MCF 10A (cell line): ENCODE data around the gene CACNA1S. TPM values are rescaled to one million over a fixed set of nuclear protein-coding genes. Genes with fewer than 3 reads are reported as not detected.

Source experiments
- BruUV-seq: library from RNA; stranded (reverse); fragments of 400-500 nt; replicated peaks from 2 replicates; lab custom pipeline; 2021; lab: Mats Ljungman, UMichigan
- CTCF ChIA-PET: fragments of 300-600 bp; sonication (Branson Sonifier 250); formaldehyde crosslinking; extraction: SDS; loops from one replicate; lab custom pipeline; 2021; ENCODE audit warnings: antibody characterized with exemption, inconsistent platforms; lab: Yijun Ruan, JAX
- POLR2A ChIA-PET: fragments of 300-600, 350-650 bp; sonication (Branson Sonifier 250); formaldehyde crosslinking; extraction: SDS; loops from one replicate; lab custom pipeline; 2020; ENCODE audit warnings: antibody characterized with exemption, inconsistent platforms; lab: Yijun Ruan, JAX
- DNase-seq: peaks from one replicate; pipeline ENCODE4 v3.0.0-alpha.2; 2018; ENCODE audit not compliant: unreplicated experiment
- H3K27ac Mint-ChIP-seq: one replicate; pipeline ENCODE4 v1.8.0; 2022; ENCODE audit warnings: mild to moderate bottlenecking, low read depth, mixed read lengths; ENCODE audit not compliant: unreplicated experiment
- H3K27me3 Mint-ChIP-seq: one replicate; pipeline ENCODE4 v1.8.0; 2022; ENCODE audit warnings: mixed read lengths; ENCODE audit not compliant: insufficient read depth, unreplicated experiment
- H3K36me3 Mint-ChIP-seq: one replicate; pipeline ENCODE4 v1.8.0; 2022; ENCODE audit warnings: mild to moderate bottlenecking, moderate library complexity, mixed read lengths; ENCODE audit not compliant: insufficient read depth, unreplicated experiment
- H3K4me1 Mint-ChIP-seq: one replicate; pipeline ENCODE4 v1.8.0; 2022; ENCODE audit warnings: mixed read lengths; ENCODE audit not compliant: insufficient read depth, unreplicated experiment
- H3K4me3 Mint-ChIP-seq: one replicate; pipeline ENCODE4 v1.8.0; 2022; ENCODE audit warnings: mild to moderate bottlenecking, moderate library complexity, mixed read lengths; ENCODE audit not compliant: unreplicated experiment
- H3K9me3 Mint-ChIP-seq: one replicate; pipeline ENCODE4 v1.8.0; 2022; ENCODE audit warnings: mixed read lengths; ENCODE audit not compliant: unreplicated experiment
- CTCF ChIP-seq: fragments of 200-600 bp; IDR thresholded peaks from one replicate; pipeline ENCODE4 v1.8.0; 2022; ENCODE audit warnings: antibody characterized with exemption, mild to moderate bottlenecking; ENCODE audit not compliant: unreplicated experiment
- intact Hi-C: fragments of 100-400 bp; cut with micrococcal nuclease; formaldehyde crosslinking; loops from 2 replicates; pipeline ENCODE4 v1.14.1; 2022
- total RNA-seq: library from RNA; stranded (reverse); gene quantifications from 2 replicates; pipeline ENCODE4 v1.2.3, GENCODE V29; 2022

Gene CACNA1S
- total RNA-seq, 1 experiment from 2014 or later = not detected

- intact Hi-C loops = loop anchor here (10.0 kb wide), 1 partner anchor 221 kb away; the partner anchor contains the start of gene INAVA
- TF ChIP-seq CTCF = no peak
- no TSS peak for BruUV-seq
- DNase-seq = no peak
- ChIA-PET CTCF (interaction anchor here (0.5 to 5.3 kb wide), 17 partner anchors 13 to 638 kb away, joined by 3 to 92 read pairs (median 4); no protein-coding TSS in a partner anchor), POLR2A (no interaction called here)
- Mint-ChIP-seq H3K4me3 (no peak overlapping the region), H3K9me3 (no peaks in the 10 kb centered on the region), H3K27me3 (no peaks in the 10 kb centered on the region), H3K36me3 (no peaks in the 10 kb centered on the region), H3K27ac (no peak overlapping the region), H3K4me1 (no peaks in the 10 kb centered on the region)
These were observed 3.2 kb upstream of the CACNA1S start for GRCh38 chr1:201115390-201115937.

GRCh38 chr1:201114245-201115131 is 2.3 kb upstream of the CACNA1S start:
- intact Hi-C loops = loop anchor here (1.0 to 10.0 kb wide), 8 partner anchors 28 to 555 kb away; partner anchors contain the start of genes INAVA and KIF14
- H3K4me1 Mint-ChIP-seq = no peaks in the 10 kb centered on the region
- TF ChIP-seq CTCF = peak; percentile 98
- BruUV-seq = no TSS peak
- H3K9me3 Mint-ChIP-seq = no peaks in the 10 kb centered on the region
- no peaks in the 10 kb centered on the region for H3K36me3 Mint-ChIP-seq
- POLR2A ChIA-PET = interaction anchor here (1.1 kb wide), 1 partner anchor 492 kb away, joined by 3 read pairs; no protein-coding TSS in a partner anchor
- CTCF ChIA-PET = interaction anchor here (0.5 to 5.3 kb wide), 48 partner anchors 8 to 1973 kb away, joined by 3 to 92 read pairs (median 4); partner anchors contain the start of genes ASCL5 and INAVA
- peak overlapping the region; percentile 78 for H3K4me3 Mint-ChIP-seq
- peak overlapping the region; percentile 55 for H3K27ac Mint-ChIP-seq
- no peaks in the 10 kb centered on the region for H3K27me3 Mint-ChIP-seq
- DNase-seq = peak; percentile 98

GRCh38 chr1:201113451-201114244 is 1.4 kb upstream of the CACNA1S start:
- H3K4me1 Mint-ChIP-seq = no peaks in the 10 kb centered on the region
- CTCF ChIA-PET = interaction anchor here (0.5 to 5.3 kb wide), 63 partner anchors 9 to 939 kb away, joined by 3 to 92 read pairs (median 4); partner anchors contain the start of genes ASCL5, IGFN1 and INAVA
- BruUV-seq = no TSS peak

More at GRCh38 chr1:201113451-201114244, 1.4 kb upstream of the CACNA1S start:
- TF ChIP-seq CTCF = no peak
- Mint-ChIP-seq H3K4me3 (peak overlapping the region; percentile 78), H3K27me3 (no peaks in the 10 kb centered on the region), H3K36me3 (no peaks in the 10 kb centered on the region), H3K9me3 (no peaks in the 10 kb centered on the region), H3K27ac (no peak overlapping the region)
- intact Hi-C loops = loop anchor here (1.0 to 10.0 kb wide), 8 partner anchors 27 to 554 kb away; partner anchors contain the start of genes INAVA and KIF14
- POLR2A ChIA-PET = interaction anchor here (1.1 kb wide), 1 partner anchor 491 kb away, joined by 3 read pairs; no protein-coding TSS in a partner anchor
- DNase-seq = no peak
